Left ventricle myocardium inferior (tissue), 1 donor: ENCODE results near the gene ASCC3. TPM values are rescaled to one million over a fixed set of nuclear protein-coding genes. Genes with fewer than 3 reads are reported as not detected.

ENCODE experiments used
- DNase-seq: peaks from one replicate; pipeline ENCODE4 v3.0.0-alpha.2; 2020
- H3K27ac ChIP-seq: fragments of 200-600 bp; replicated peaks from 2 replicates; pipeline ENCODE4 v1.8.0; 2021
- H3K27me3 ChIP-seq: fragments of 200-600 bp; 2 replicates; pipeline ENCODE4 v1.8.0; 2021; ENCODE audit warnings: low read depth
- H3K36me3 ChIP-seq: fragments of 200-600 bp; 2 replicates; pipeline ENCODE4 v1.8.0; 2021
- H3K4me1 ChIP-seq: fragments of 200-600 bp; 2 replicates; pipeline ENCODE4 v1.8.0; 2021
- H3K4me3 ChIP-seq: fragments of 200-600 bp; 2 replicates; pipeline ENCODE4 v1.8.0; 2021; ENCODE audit warnings: mild to moderate bottlenecking, moderate library complexity
- H3K9me3 ChIP-seq: fragments of 200-600 bp; replicated peaks from 2 replicates; pipeline ENCODE4 v1.8.0; 2021
- CTCF ChIP-seq: fragments of 200-600 bp; IDR thresholded peaks from 2 replicates; pipeline ENCODE4 v1.8.0; 2021; ENCODE audit warnings: antibody characterized with exemption, mild to moderate bottlenecking, borderline replicate concordance
- intact Hi-C: fragments of 100-400 bp; cut with micrococcal nuclease; formaldehyde crosslinking; loops from one replicate; pipeline ENCODE4 v1.11.0; 2022
- total RNA-seq: library from RNA; stranded (reverse); fragmentation: NEBNext Ultra II Directional; extraction: Animal tissue kit (Norgen Biotek cat#: 25700); gene quantifications from one replicate; pipeline ENCODE4 v1.2.1, GENCODE V29; 2021
- donor health status: DM: no; HTN: yes; CAD: no; lungs with severe emphysema.

The ASCC3 gene
- total RNA-seq, 1 donor from 2014 or later = 16.7 TPM

GRCh38 chr6:100484474-100484873 is 396.7 kb downstream of the ASCC3 start:
- intact Hi-C loops = no loop called here
- Histone ChIP-seq H3K27me3 (peaks cover 45% of the 10 kb centered on the region), H3K4me1 (no peaks in the 10 kb centered on the region), H3K9me3 (no peaks in the 10 kb centered on the region), H3K4me3 (no peak overlapping the region), H3K36me3 (no peaks in the 10 kb centered on the region), H3K27ac (no peak overlapping the region)
- DNase-seq = no peak
- no peak for TF ChIP-seq CTCF

GRCh38 chr6:100482698-100483097 is 398.4 kb downstream of the ASCC3 start:
- no peak for TF ChIP-seq CTCF
- Histone ChIP-seq H3K4me1 (no peaks in the 10 kb centered on the region), H3K27ac (no peak overlapping the region), H3K4me3 (no peak overlapping the region), H3K27me3 (peaks cover 48% of the 10 kb centered on the region), H3K36me3 (no peaks in the 10 kb centered on the region), H3K9me3 (no peaks in the 10 kb centered on the region)
- DNase-seq = no peak
- intact Hi-C loops = no loop called here

GRCh38 chr6:100479179-100480035 is 401.7 kb downstream of the ASCC3 start:
- Histone ChIP-seq H3K36me3 (no peaks in the 10 kb centered on the region), H3K9me3 (no peaks in the 10 kb centered on the region), H3K4me3 (no peak overlapping the region), H3K4me1 (no peaks in the 10 kb centered on the region), H3K27ac (no peak overlapping the region), H3K27me3 (peaks cover 67% of the 10 kb centered on the region)
- no peak for DNase-seq
- intact Hi-C loops = loop anchor here (5.0 kb wide), 1 partner anchor 362 kb away; no protein-coding TSS in a partner anchor
- peak; percentile 77 for TF ChIP-seq CTCF

GRCh38 chr6:100475554-100476320 is 405.4 kb downstream of the ASCC3 start:
- DNase-seq = no peak
- intact Hi-C loops = loop anchor here (5.0 kb wide), 1 partner anchor 358 kb away; no protein-coding TSS in a partner anchor
- no peaks in the 10 kb centered on the region for H3K4me1 ChIP-seq
- H3K36me3 ChIP-seq = no peaks in the 10 kb centered on the region
- H3K9me3 ChIP-seq = no peaks in the 10 kb centered on the region
- H3K4me3 ChIP-seq = no peak overlapping the region
- H3K27me3 ChIP-seq = peaks cover 84% of the 10 kb centered on the region
- TF ChIP-seq CTCF = no peak
- no peak overlapping the region for H3K27ac ChIP-seq

- H3K27me3 ChIP-seq = peaks cover 99% of the 10 kb centered on the region
- H3K4me1 ChIP-seq = no peaks in the 10 kb centered on the region
- no peak for TF ChIP-seq CTCF
- intact Hi-C loops = no loop called here
- no peaks in the 10 kb centered on the region for H3K36me3 ChIP-seq
- no peak overlapping the region for H3K27ac ChIP-seq
- no peak overlapping the region for H3K4me3 ChIP-seq
- H3K9me3 ChIP-seq = no peaks in the 10 kb centered on the region
- no peak for DNase-seq
Observed at GRCh38 chr6:100473182-100473581, 407.9 kb downstream of the ASCC3 start.
